A549 (cell line): ENCODE measurements around the gene PARD3B. TPM values are rescaled to one million over a fixed set of nuclear protein-coding genes. Genes with fewer than 3 reads are reported as not detected.

Experiments
- ATAC-seq, 2 experiments: fragments of 200-7000 bp in 1 of 2; fragments of >200 bp in 1 of 2; cut with Nextera tagmentation in 1 of 2; cut with Tn5 transposase in 1 of 2; 3 replicates each; pipeline versions ENCODE4 v1.8.0 to v1.9.1; 2018 to 2020; ENCODE audit warnings: mild to moderate bottlenecking in 1 of 2, moderate library complexity in 1 of 2
- CTCF ChIA-PET: fragments of 300-600 bp; sonication (Branson Sonifier 250); formaldehyde crosslinking; extraction: SDS; loops from one replicate; lab custom pipeline; 2021; ENCODE audit warnings: antibody characterized with exemption, inconsistent platforms; lab: Yijun Ruan, JAX
- POLR2A ChIA-PET: fragments of 350-600 bp; formaldehyde crosslinking; extraction: SDS; loops from one replicate; lab custom pipeline; 2021; ENCODE audit warnings: antibody characterized with exemption, inconsistent platforms; lab: Yijun Ruan, JAX
- DNase-seq, 2 experiments: peaks; one replicate each; pipeline versions ENCODE4 v3.0.0 to v3.0.0-alpha.2; 2011 to 2016; ENCODE audit warnings: low read depth in 1 of 2, low spot score in 1 of 2
- FAIRE-seq: peaks from 2 replicates; lab custom pipeline; 2011; peaks lifted over from hg19 to GRCh38; lab: Jason Lieb, UNC
- H3K27ac ChIP-seq, 2 experiments: fragments of >200 bp; sonication (Bioruptor Twin); formaldehyde crosslinking; 3 replicates each; pipeline ENCODE4 v1.5.1; 2016 to 2017
- H3K4me1 ChIP-seq: fragments of >200 bp; sonication (Bioruptor Twin); formaldehyde crosslinking; 3 replicates; pipeline ENCODE4 v1.6.1; 2016
- H3K4me2 ChIP-seq: fragments of >200 bp; sonication (Bioruptor Twin); formaldehyde crosslinking; 3 replicates; pipeline ENCODE4 v1.6.1; 2016
- H3K4me3 ChIP-seq: fragments of >200 bp; sonication (Bioruptor Twin); formaldehyde crosslinking; 3 replicates; pipeline ENCODE4 v1.5.1; 2016
- H3K9me3 ChIP-seq: fragments of >200 bp; sonication (Bioruptor Twin); formaldehyde crosslinking; 3 replicates; pipeline ENCODE4 v1.6.1; 2016
- BCL3 ChIP-seq: fragments of >200 bp; sonication (Bioruptor Twin); formaldehyde crosslinking; IDR thresholded peaks from 3 replicates; pipeline ENCODE4 v1.6.1; 2016
- CBX2 ChIP-seq: fragments of 200-600 bp; sonication (generic); IDR thresholded peaks from 2 replicates; pipeline ENCODE4 v1.6.1; 2016; ENCODE audit warnings: low read depth, mild to moderate bottlenecking, borderline replicate concordance
- CBX8 ChIP-seq: fragments of 200-600 bp; sonication (generic); IDR thresholded peaks from 2 replicates; pipeline ENCODE4 v1.6.1; 2016
- CEBPB ChIP-seq, 2 experiments: fragments of >200 bp in 1 of 2; sonication (Bioruptor Twin) in 1 of 2; formaldehyde crosslinking in 1 of 2; IDR thresholded peaks; 2 replicates each; pipeline ENCODE4 v1.6.1; 2012 to 2016
- CHD2 ChIP-seq: fragments of 150-350 bp; IDR thresholded peaks from 2 replicates; pipeline ENCODE4 v1.6.1; 2014; ENCODE audit warnings: low read length; ENCODE audit not compliant: partially characterized antibody
- EHF ChIP-seq: fragments of 250-450 bp; sonication (Bioruptor Pico); IDR thresholded peaks from 2 replicates; pipeline ENCODE4 v1.5.0; 2020; ENCODE audit warnings: mild to moderate bottlenecking
- FOSL2 ChIP-seq, 2 experiments: fragments of 450-650 bp in 1 of 2; fragments of >200 bp in 1 of 2; sonication (Bioruptor Twin) in 1 of 2; formaldehyde crosslinking; IDR thresholded peaks; 2 replicates each; pipeline versions ENCODE4 v1.5.0 to v1.6.1; 2016 to 2020; ENCODE audit warnings: mild to moderate bottlenecking in 1 of 2, moderate library complexity in 1 of 2
- FOXS1 ChIP-seq: fragments of 250-450 bp; sonication (Bioruptor Pico); IDR thresholded peaks from 2 replicates; pipeline ENCODE4 v1.5.0; 2020; ENCODE audit warnings: mild to moderate bottlenecking, moderate library complexity
- HDAC2 ChIP-seq: fragments of 200-600 bp; sonication (generic); IDR thresholded peaks from 2 replicates; pipeline ENCODE4 v1.6.1; 2016
- HOXA7 ChIP-seq: fragments of 250-450 bp; sonication (Bioruptor Pico); IDR thresholded peaks from 2 replicates; pipeline ENCODE4 v1.5.0; 2020; ENCODE audit warnings: mild to moderate bottlenecking, moderate library complexity
- HOXB13 ChIP-seq: fragments of 250-450 bp; sonication (Bioruptor Pico); IDR thresholded peaks from 2 replicates; pipeline ENCODE4 v1.5.0; 2020; ENCODE audit warnings: low read depth, mild to moderate bottlenecking, moderate library complexity
- JUN ChIP-seq, 2 experiments: fragments of >200 bp; sonication (Bioruptor Twin); formaldehyde crosslinking; IDR thresholded peaks; 2 replicates in 1 of 2; 3 replicates in 1 of 2; pipeline ENCODE4 v1.6.1; 2016 to 2017
- KDM1A ChIP-seq: fragments of 200-600 bp; sonication (generic); IDR thresholded peaks from 2 replicates; pipeline ENCODE4 v1.6.1; 2016; ENCODE audit warnings: low read depth, mild to moderate bottlenecking
- MYC ChIP-seq: IDR thresholded peaks from 2 replicates; pipeline ENCODE4 v1.6.1; 2012; ENCODE audit warnings: mild to moderate bottlenecking, inconsistent platforms, low read length, improper control_type of control experiment, borderline replicate concordance
- NFE2L2 ChIP-seq: fragments of 150-350 bp; conservative IDR thresholded peaks from 2 replicates; pipeline ENCODE4 v1.6.1; 2014; ENCODE audit warnings: low read length
- NR3C1 ChIP-seq: fragments of >200 bp; sonication (Bioruptor Twin); formaldehyde crosslinking; IDR thresholded peaks from 3 replicates; pipeline ENCODE4 v1.6.1; 2017
- PBX3 ChIP-seq: IDR thresholded peaks from 2 replicates; pipeline ENCODE4 v1.6.1; 2012
- RARB ChIP-seq: fragments of 250-450 bp; sonication (Bioruptor Pico); IDR thresholded peaks from 2 replicates; pipeline ENCODE4 v1.8.0; 2021; ENCODE audit warnings: mild to moderate bottlenecking, moderate library complexity
- RCOR1 ChIP-seq: fragments of 150-350 bp; IDR thresholded peaks from 2 replicates; pipeline ENCODE4 v1.6.1; 2014; ENCODE audit warnings: antibody characterized with exemption, low read length, low read depth
- REST ChIP-seq: fragments of 200-600 bp; sonication (generic); IDR thresholded peaks from 2 replicates; pipeline ENCODE4 v1.6.1; 2016; ENCODE audit warnings: antibody characterized with exemption, mild to moderate bottlenecking, moderate library complexity
- RNF2 ChIP-seq: fragments of 200-600 bp; sonication (generic); IDR thresholded peaks from 2 replicates; pipeline ENCODE4 v1.6.1; 2016; ENCODE audit warnings: low read depth, mild to moderate bottlenecking, antibody characterized with exemption, moderate library complexity, borderline replicate concordance
- SMC3 ChIP-seq: fragments of >200 bp; sonication (Bioruptor Twin); formaldehyde crosslinking; IDR thresholded peaks from 3 replicates; pipeline ENCODE4 v1.6.1; 2018; ENCODE audit warnings: inconsistent platforms
- USF2 ChIP-seq: fragments of 450-650 bp; IDR thresholded peaks from 2 replicates; pipeline ENCODE4 v1.6.1; 2014; ENCODE audit warnings: antibody characterized with exemption
- ZC3H11A ChIP-seq: fragments of 450-650 bp; IDR thresholded peaks from 2 replicates; pipeline ENCODE4 v1.6.1; 2014; ENCODE audit warnings: antibody characterized with exemption, mild to moderate bottlenecking
- ZFP36 ChIP-seq: fragments of 450-650 bp; IDR thresholded peaks from 2 replicates; pipeline ENCODE4 v1.6.1; 2014; ENCODE audit warnings: borderline replicate concordance; ENCODE audit not compliant: partially characterized antibody
- WGBS: methylation state at CpG from one replicate; pipeline ENCODE4 v1.1.6; 2017; ENCODE audit errors: missing lambda C conversion rate; 5-methylcytosine and 5-hydroxymethylcytosine counted together
- polyA plus RNA-seq, 4 experiments: library from polyadenylated mRNA; depleted of rRNA in 3 of 4; stranded (reverse); fragments of >200 nt; fragmentation: RNase III in 1 of 4; extraction: RNeasy Plus Mini Kit Qiagen cat#74134 plus additional on column Dnase treatment in 1 of 4; gene quantifications; 2 replicates in 3 of 4; 3 replicates in 1 of 4; pipeline ENCODE4 v1.2.3, GENCODE V29; 2011 to 2017

PARD3B gene
- polyA plus RNA-seq, 2 of the 4 experiments (the other 2 are of a cell fraction) = 1.2 to 2.4 TPM

- ChIA-PET CTCF (no interaction called here), POLR2A (no interaction called here)
- Histone ChIP-seq H3K4me2 (no peak overlapping the region), H3K9me3 (no peaks in the 10 kb centered on the region), H3K4me3 (no peak overlapping the region), H3K4me1 (no peaks in the 10 kb centered on the region), H3K27ac (no peak overlapping the region)
- ATAC-seq (no peak), FAIRE-seq (no peak), DNase-seq (no peak)
- 62% methylated on average over 3 of the region's 3 CpGs for WGBS
- no peak for TF ChIP-seq FOSL2 (IDR thresholded peaks at IDR 0.05)
- no peak for TF ChIP-seq FOSL2 (CRISPR knock-in tag; IDR thresholded peaks at IDR 0.05)
- no peak for TF ChIP-seq BCL3
- TF ChIP-seq EHF (CRISPR knock-in tag) = no peak
- TF ChIP-seq CHD2 = no peak
Observed at GRCh38 chr2:205094031-205094430, 548.8 kb downstream of the PARD3B start.

- Histone ChIP-seq H3K4me2 (no peak overlapping the region), H3K4me3 (no peak overlapping the region), H3K27ac (no peak overlapping the region), H3K4me1 (no peaks in the 10 kb centered on the region), H3K9me3 (no peaks in the 10 kb centered on the region)
- DNase-seq (no peak), FAIRE-seq (no peak), ATAC-seq (no peak)
- POLR2A ChIA-PET = no interaction called here
- TF ChIP-seq RARB (CRISPR knock-in tag) (no peak), REST (no peak), EHF (CRISPR knock-in tag) (no peak), MYC (no peak), FOXS1 (CRISPR knock-in tag) (no peak), KDM1A (no peak), ZFP36 (no peak), CBX2 (no peak), PBX3 (no peak), RCOR1 (no peak), HOXA7 (CRISPR knock-in tag) (no peak), BCL3 (no peak), NR3C1 (no peak), NFE2L2 (no peak)
- CTCF ChIA-PET = no interaction called here
- WGBS = 57% methylated on average over 2 of the region's 2 CpGs
Observed at GRCh38 chr2:205103699-205104098, 558.4 kb downstream of the PARD3B start.

GRCh38 chr2:205107810-205108209 lies 562.5 kb downstream of the PARD3B start:
- H3K4me1 ChIP-seq = no peaks in the 10 kb centered on the region
- no peaks in the 10 kb centered on the region for H3K9me3 ChIP-seq
- no peak overlapping the region for H3K4me3 ChIP-seq
- H3K27ac ChIP-seq = no peak overlapping the region
- POLR2A ChIA-PET = no interaction called here
- no peak for TF ChIP-seq RNF2
- no peak for TF ChIP-seq USF2
- no peak for TF ChIP-seq HDAC2
- no peak for TF ChIP-seq CEBPB (IDR thresholded peaks at IDR 0.05)
- TF ChIP-seq JUN (IDR thresholded peaks at IDR 0.05) = no peak
- no peak for TF ChIP-seq ZFP36
- TF ChIP-seq KDM1A = no peak
- no peak for TF ChIP-seq CBX8
- no peak for TF ChIP-seq SMC3
- TF ChIP-seq ZC3H11A = no peak
- TF ChIP-seq HOXB13 = no peak
- FAIRE-seq = no peak
- WGBS = 78% methylated on average over 2 of the region's 2 CpGs
- ATAC-seq = no peak
- CTCF ChIA-PET = no interaction called here
- DNase-seq = no peak
- H3K4me2 ChIP-seq = no peak overlapping the region
